Testis (tissue), 2 donors: ENCODE data around the gene CETP.

Experiments
- CTCF ChIP-seq, 3 experiments: fragments of 450-650 bp in 2 of 3; fragments of 200-600 bp in 1 of 3; sonication (generic) in 1 of 3; IDR thresholded peaks; one replicate each; pipeline ENCODE4 v1.5.1; 2016 to 2019; ENCODE audit warnings: antibody characterized with exemption in 3 of 3, mild to moderate bottlenecking in 2 of 3, moderate library complexity in 1 of 3
- POLR2A ChIP-seq: fragments of 450-650 bp; IDR thresholded peaks from one replicate; pipeline ENCODE4 v1.6.1; 2017; ENCODE audit warnings: antibody characterized with exemption, mild to moderate bottlenecking, moderate library complexity

- TF ChIP-seq CTCF (IDR thresholded peaks at IDR 0.05) = no peak
- no peak for TF ChIP-seq POLR2A
These were observed 969 bp upstream of the CETP start for GRCh38 chr16:56960681-56961281.
